PC-3 (cell line): Measurements from ENCODE around the gene TRIAP1. TPM values are rescaled to one million over a fixed set of nuclear protein-coding genes. Genes with fewer than 3 reads are reported as not detected.
A peak's percentile ranks its signal among the peaks of the same experiment; 100 is the strongest.

Experiments
- ATAC-seq: fragments of 200-7000 bp; cut with Tn5 transposase; 2 replicates; pipeline ENCODE4 v1.9.1; 2020; ENCODE audit warnings: mild to moderate bottlenecking, moderate library complexity
- BruUV-seq: library from RNA; stranded (reverse); fragments of 400-500 nt; replicated peaks from 2 replicates; lab custom pipeline; 2021; lab: Mats Ljungman, UMichigan
- CTCF ChIA-PET: fragments of 300-600 bp; sonication (Branson Sonifier 250); formaldehyde crosslinking; loops from one replicate; lab custom pipeline; 2022; ENCODE audit warnings: antibody characterized with exemption; lab: Charles Lee
- POLR2A ChIA-PET: fragments of 300-600 bp; sonication (Branson Sonifier 250); formaldehyde crosslinking; loops from one replicate; lab custom pipeline; 2022; ENCODE audit warnings: antibody characterized with exemption; ENCODE audit not compliant: unreplicated experiment; lab: Charles Lee
- DNase-seq: peaks from one replicate; pipeline ENCODE4 v3.0.0-alpha.2; 2015
- H2AFZ ChIP-seq: fragments of 300-600 bp; sonication (generic); 2 replicates; pipeline ENCODE4 v1.6.0; 2016; ENCODE audit warnings: antibody characterized with exemption, low read length
- H3F3A ChIP-seq: fragments of 300-600 bp; sonication (generic); one replicate; pipeline ENCODE4 v1.6.0; 2017; ENCODE audit warnings: antibody characterized with exemption, low read length, control low read depth, mild to moderate bottlenecking; ENCODE audit not compliant: unreplicated experiment
- H3K27ac ChIP-seq: fragments of 300-600 bp; sonication (generic); 2 replicates; pipeline ENCODE4 v1.5.1; 2016; ENCODE audit warnings: mild to moderate bottlenecking, low read length
- H3K27me3 ChIP-seq: fragments of 300-600 bp; sonication (generic); 2 replicates; pipeline ENCODE4 v1.6.1; 2016; ENCODE audit warnings: low read length, mixed read lengths
- H3K36me3 ChIP-seq: fragments of 300-600 bp; sonication (generic); 2 replicates; pipeline ENCODE4 v1.6.1; 2016; ENCODE audit warnings: low read depth, mixed run types, low read length, mixed read lengths
- H3K4me1 ChIP-seq: fragments of 300-600 bp; sonication (generic); 2 replicates; pipeline ENCODE4 v1.5.1; 2016; ENCODE audit warnings: low read length; ENCODE audit not compliant: insufficient read depth
- H3K4me2 ChIP-seq: fragments of 300-600 bp; sonication (generic); 2 replicates; pipeline ENCODE4 v1.6.0; 2016; ENCODE audit warnings: low read length
- H3K4me3 ChIP-seq: fragments of 300-600 bp; sonication (generic); 2 replicates; pipeline ENCODE4 v1.5.1; 2016; ENCODE audit warnings: mild to moderate bottlenecking, low read length, mixed read lengths
- H3K79me2 ChIP-seq: fragments of 300-600 bp; sonication (generic); 2 replicates; pipeline ENCODE4 v1.6.1; 2017; ENCODE audit warnings: low read length, mixed read lengths
- H3K9ac ChIP-seq: fragments of 300-600 bp; sonication (generic); 2 replicates; pipeline ENCODE4 v1.6.0; 2016; ENCODE audit warnings: mild to moderate bottlenecking, low read length
- H3K9me2 ChIP-seq: fragments of 300-600 bp; sonication (generic); replicated peaks from 2 replicates; pipeline ENCODE4 v1.6.1; 2016; ENCODE audit warnings: mixed run types, low read length, mixed read lengths
- H3K9me3 ChIP-seq: fragments of 300-600 bp; sonication (generic); 2 replicates; pipeline ENCODE4 v1.6.1; 2016; ENCODE audit warnings: low read length, mixed read lengths
- H4K20me1 ChIP-seq: fragments of 300-600 bp; sonication (generic); 2 replicates; pipeline ENCODE4 v1.6.1; 2016; ENCODE audit warnings: low read length, mixed read lengths
- CTCF ChIP-seq: fragments of 300-600 bp; sonication (generic); conservative IDR thresholded peaks from 2 replicates; pipeline ENCODE4 v1.5.1; 2017; ENCODE audit warnings: antibody characterized with exemption, low read depth, mild to moderate bottlenecking, low read length
- EZH2 ChIP-seq: fragments of 300-600 bp; sonication (generic); IDR thresholded peaks from one replicate; pipeline ENCODE4 v1.6.1; 2017; ENCODE audit warnings: antibody characterized with exemption, mild to moderate bottlenecking, low read length; ENCODE audit not compliant: unreplicated experiment
- EZH2phosphoT487 ChIP-seq: fragments of 300-600 bp; sonication (generic); IDR thresholded peaks from 2 replicates; pipeline ENCODE4 v1.6.1; 2018; ENCODE audit warnings: mild to moderate bottlenecking, antibody characterized with exemption, low read length, borderline replicate concordance
- intact Hi-C: fragments of 100-400 bp; cut with micrococcal nuclease; formaldehyde crosslinking; loops from 2 replicates; pipeline ENCODE4 v1.9.0; 2023
- total RNA-seq: library from RNA; depleted of rRNA; stranded (reverse); fragments of >200 nt; gene quantifications from 2 replicates; pipeline ENCODE4 v1.2.3, GENCODE V29; 2014

Gene TRIAP1
- total RNA-seq, 1 experiment from 2014 or later, result 34.5 TPM

- Histone ChIP-seq H3K9me3 (no peaks in the 10 kb centered on the region), H4K20me1 (no peaks in the 10 kb centered on the region), H3K36me3 (no peaks in the 10 kb centered on the region), H3K27me3 (no peaks in the 10 kb centered on the region), H3K27ac (no peak overlapping the region), H3K4me1 (no peaks in the 10 kb centered on the region), H3K4me3 (no peak overlapping the region), H3K4me2 (no peak overlapping the region), H3K79me2 (no peaks in the 10 kb centered on the region), H3F3A (no peaks in the 10 kb centered on the region), H3K9me2 (no peaks in the 10 kb centered on the region), H3K9ac (no peak overlapping the region), H2AFZ (no peak overlapping the region)
- DNase-seq (no peak), ATAC-seq (no peak)
- CTCF ChIA-PET, result no interaction called here
- intact Hi-C loops, result no loop called here
- POLR2A ChIA-PET, result no interaction called here
- no peak for TF ChIP-seq EZH2phosphoT487
- no peak for TF ChIP-seq CTCF
- no peak for TF ChIP-seq EZH2
- no TSS peak for BruUV-seq
Measured at GRCh38 chr12:120403869-120404268, 42.3 kb downstream of the TRIAP1 start.

GRCh38 chr12:120402217-120402616 lies 44.0 kb downstream of the TRIAP1 start:
- H3K9ac ChIP-seq, result no peak overlapping the region
- H3K4me3 ChIP-seq, result no peak overlapping the region
- TF ChIP-seq EZH2, result no peak
- no peak for TF ChIP-seq EZH2phosphoT487
- TF ChIP-seq CTCF, result no peak
- ChIA-PET CTCF (no interaction called here), POLR2A (no interaction called here)
- H3K79me2 ChIP-seq, result no peaks in the 10 kb centered on the region
- no peaks in the 10 kb centered on the region for H4K20me1 ChIP-seq
- H3F3A ChIP-seq, result no peaks in the 10 kb centered on the region
- no peak for DNase-seq
- no peak overlapping the region for H2AFZ ChIP-seq
- no peak overlapping the region for H3K4me2 ChIP-seq
- H3K9me3 ChIP-seq, result no peaks in the 10 kb centered on the region
- ATAC-seq, result no peak
- no peaks in the 10 kb centered on the region for H3K4me1 ChIP-seq
- no peaks in the 10 kb centered on the region for H3K9me2 ChIP-seq
- no peak overlapping the region for H3K27ac ChIP-seq
- no peaks in the 10 kb centered on the region for H3K36me3 ChIP-seq
- intact Hi-C loops, result no loop called here
- BruUV-seq, result no TSS peak
- no peaks in the 10 kb centered on the region for H3K27me3 ChIP-seq

- no peaks in the 10 kb centered on the region for H3K27me3 ChIP-seq
- ATAC-seq, result peak; percentile 51
- peak; percentile 47 for DNase-seq
- no peak overlapping the region for H3K4me3 ChIP-seq
- H2AFZ ChIP-seq, result no peak overlapping the region
- no peak overlapping the region for H3K9ac ChIP-seq
- CTCF ChIA-PET, result no interaction called here
- no peaks in the 10 kb centered on the region for H3K9me3 ChIP-seq
- no peaks in the 10 kb centered on the region for H3K79me2 ChIP-seq
- intact Hi-C loops, result no loop called here
- no peaks in the 10 kb centered on the region for H4K20me1 ChIP-seq
- no peak for TF ChIP-seq EZH2
- TF ChIP-seq CTCF, result no peak
- TF ChIP-seq EZH2phosphoT487, result no peak
- POLR2A ChIA-PET, result no interaction called here
- H3K27ac ChIP-seq, result no peak overlapping the region
- no peak overlapping the region for H3K4me2 ChIP-seq
- no peaks in the 10 kb centered on the region for H3K36me3 ChIP-seq
- no TSS peak for BruUV-seq
- H3K9me2 ChIP-seq, result no peaks in the 10 kb centered on the region
- 0 out of 2 replicates have a peak, but pooled peaks cover under 1% of the 10 kb centered on the region for H3K4me1 ChIP-seq
- H3F3A ChIP-seq, result no peaks in the 10 kb centered on the region
Measured at GRCh38 chr12:120399531-120399930, 46.7 kb downstream of the TRIAP1 start.
